NCI-H2081 (cell line): ENCODE measurements around the gene TTC33.
"Not testable (repeated sequence)": the region's sequence is repeated elsewhere in the genome, so short reads cannot be mapped to it uniquely, and the experiment has no call there.

Experiments used
- DNase-seq, 2 experiments: peaks; one replicate each; lab custom pipeline; 2025; lab: John Stamatoyannopoulos, UW

Gene TTC33

DNA sequence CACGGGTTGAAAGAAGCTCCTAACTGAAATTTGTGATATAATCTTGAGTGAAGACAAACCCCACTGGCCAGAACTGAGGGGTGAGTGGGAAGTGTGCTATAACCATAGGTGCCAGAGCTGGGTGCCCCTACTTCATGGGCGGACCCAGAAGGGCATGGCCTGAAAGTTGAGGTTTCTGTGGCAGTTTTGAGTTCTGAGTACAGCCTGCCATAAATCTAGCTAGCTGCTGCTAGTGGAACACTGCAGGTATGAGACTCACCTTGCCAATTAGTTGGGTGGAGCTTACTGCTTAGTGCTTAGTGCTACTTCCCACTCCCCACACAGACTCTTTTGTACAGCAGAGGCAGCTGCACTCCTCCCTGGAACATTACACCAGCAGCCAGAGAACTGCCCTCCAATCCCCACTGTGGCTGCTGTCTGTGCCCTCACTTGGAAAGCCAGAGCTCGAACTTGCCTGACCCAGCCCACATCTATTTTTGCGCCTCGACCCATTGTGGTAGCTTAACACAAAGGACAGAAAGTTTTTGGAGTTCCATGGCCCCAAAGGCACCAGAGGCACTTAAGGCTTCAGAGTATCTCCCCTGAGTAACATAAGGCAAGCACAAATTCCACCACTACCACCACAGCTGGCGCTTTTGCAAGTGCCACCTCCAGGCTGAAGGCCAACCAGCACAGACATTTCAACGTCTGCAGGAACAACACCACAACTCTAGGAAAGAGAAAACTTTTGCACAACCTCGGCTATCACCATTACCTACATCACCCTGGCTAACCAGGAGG lies 103.1 kb downstream of the TTC33 start:
- peak in 1 of 2 experiments; percentile 18 for DNase-seq

DNA sequence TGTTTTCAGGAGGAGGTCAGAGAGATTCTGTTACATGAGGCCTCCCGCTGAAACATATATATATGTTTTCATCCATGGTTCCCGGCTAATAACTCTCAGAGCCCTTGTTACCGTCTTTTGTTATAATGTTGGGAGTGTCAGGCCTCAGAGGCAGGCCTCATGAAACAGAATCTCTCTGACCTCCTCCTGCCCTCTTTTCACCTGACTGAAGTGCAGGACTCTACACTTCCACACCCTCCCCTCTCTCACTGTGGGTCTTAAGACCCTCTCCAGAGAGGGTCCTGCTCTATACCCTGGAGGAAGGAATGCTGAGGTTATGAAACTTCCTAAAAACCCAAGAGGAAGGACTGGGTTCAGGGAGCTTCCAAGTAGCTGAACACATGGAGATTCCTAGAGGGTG lies 104.6 kb downstream of the TTC33 start:
- DNase-seq = no peak

DNA sequence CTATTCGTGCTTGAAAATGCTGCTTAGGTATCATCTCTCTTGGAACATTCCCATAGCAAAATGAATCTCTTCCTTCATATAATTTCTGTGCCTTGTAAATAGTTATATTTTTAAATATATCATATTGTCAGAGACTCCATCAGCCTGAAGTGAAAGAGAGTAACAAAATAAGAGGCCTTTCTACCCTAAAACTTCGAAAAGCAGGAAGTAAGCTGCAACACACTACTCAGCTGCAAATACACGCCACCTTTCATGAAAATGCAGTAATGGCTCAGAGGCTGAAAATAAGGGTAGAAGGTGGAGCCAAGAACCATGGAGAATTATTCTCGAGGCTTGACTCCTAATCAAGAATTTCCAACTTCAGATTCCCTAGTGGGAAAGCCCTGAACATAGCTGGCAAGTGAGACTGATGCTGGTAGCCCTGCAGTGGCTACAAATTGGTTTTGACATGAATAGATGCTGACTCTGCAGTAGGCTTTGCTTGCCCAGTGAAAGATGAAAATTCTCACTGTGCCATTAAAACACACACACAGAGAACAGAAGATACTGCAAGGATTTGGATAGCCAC lies 106.2 kb downstream of the TTC33 start:
- DNase-seq = no peak

DNA sequence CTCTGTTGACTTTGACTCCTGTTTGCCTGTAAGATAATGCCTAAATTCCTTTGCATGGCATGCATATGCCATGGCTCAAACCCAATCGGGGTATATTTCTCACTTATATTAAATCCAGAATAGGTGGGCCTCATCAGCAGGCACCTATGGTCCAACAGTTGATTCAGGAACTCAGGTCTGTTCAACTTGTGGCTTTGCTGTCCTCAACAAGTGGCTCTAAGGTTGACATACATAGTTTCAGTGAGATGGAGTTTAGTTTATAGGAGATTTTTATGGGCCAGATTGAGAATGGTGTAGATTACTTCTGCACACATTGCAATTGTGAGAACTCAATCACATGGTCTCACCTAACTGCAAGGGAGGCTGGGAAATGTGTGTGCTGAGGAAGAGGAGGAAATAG lies 107.6 kb downstream of the TTC33 start:
- DNase-seq = no peak

DNA sequence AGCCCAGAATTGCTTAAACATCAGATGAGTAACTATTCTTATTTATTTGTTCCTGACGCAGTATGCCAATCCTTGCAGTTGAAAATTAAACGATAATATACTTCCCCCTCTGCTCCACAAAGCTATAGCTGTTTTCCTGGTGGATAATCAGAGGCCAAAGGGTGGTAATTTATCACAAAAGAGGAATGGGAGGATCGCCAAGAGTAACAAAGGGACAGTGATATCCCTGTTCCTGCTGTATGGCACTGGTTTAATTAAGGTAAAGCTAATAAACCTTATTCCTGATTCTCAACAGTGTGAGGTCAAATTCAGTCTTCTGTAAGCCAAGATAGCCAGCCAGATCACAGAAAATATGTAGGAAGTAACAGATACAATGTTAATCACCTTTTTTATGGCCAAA lies 109.5 kb downstream of the TTC33 start:
- DNase-seq = no peak

DNA sequence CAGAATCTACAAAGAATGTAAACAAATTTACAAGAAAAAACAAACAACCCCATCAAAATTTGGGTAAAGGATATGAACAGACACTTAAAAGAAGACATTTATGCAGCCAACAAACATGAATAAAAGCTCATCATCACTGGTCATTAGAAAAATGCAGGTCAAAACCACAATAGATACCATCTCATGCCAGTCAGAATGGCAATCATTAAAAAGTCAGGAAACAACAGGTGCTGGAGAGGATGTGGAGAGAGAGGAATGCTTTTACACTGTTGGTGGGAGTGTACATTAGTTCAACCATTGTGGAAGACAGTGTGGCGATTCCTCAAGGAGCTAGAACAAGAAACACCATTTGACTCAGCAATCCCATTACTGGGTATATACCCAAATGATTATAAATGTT lies 116.2 kb downstream of the TTC33 start:
- not testable (repeated sequence) for DNase-seq

DNA sequence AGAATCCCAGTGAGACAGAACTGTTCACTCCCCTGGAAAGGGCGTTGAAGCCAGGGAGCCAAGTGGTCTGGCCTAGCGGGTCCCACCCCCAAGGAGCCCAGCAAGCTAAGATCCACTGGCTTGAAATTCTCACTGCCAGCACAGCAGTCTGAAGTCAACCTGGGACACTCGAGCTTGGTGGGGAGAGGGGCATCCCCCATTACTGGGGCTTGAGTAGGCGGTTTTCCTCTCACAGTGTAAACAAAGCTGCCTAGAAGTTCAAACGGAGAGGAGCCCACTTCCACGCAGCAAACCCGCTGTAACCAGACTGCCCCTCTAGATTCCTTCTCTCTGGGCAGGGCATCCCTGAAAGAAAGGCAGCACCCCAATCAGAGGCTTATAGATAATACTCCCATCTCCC lies 121.2 kb downstream of the TTC33 start:
- DNase-seq = no peak

DNA sequence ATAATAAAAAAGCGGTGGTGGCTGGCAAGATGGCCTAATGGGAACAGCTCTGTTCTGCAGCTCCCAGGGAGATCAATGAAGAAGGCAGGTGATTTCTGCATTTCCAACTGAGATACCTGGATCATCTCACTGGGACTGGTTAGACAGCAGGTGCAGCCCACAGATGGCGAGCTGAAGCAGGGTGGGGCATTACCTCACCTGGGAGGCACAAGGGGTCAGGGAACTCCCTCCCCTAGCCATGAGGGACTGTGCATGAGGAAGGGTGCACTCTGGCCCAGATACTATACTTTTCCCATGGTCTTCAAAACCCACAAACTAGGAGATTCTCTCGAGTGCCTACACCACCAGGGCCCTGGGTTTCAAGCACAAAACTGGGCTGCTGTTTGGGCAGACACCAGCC lies 121.6 kb downstream of the TTC33 start:
- DNase-seq = no peak

DNA sequence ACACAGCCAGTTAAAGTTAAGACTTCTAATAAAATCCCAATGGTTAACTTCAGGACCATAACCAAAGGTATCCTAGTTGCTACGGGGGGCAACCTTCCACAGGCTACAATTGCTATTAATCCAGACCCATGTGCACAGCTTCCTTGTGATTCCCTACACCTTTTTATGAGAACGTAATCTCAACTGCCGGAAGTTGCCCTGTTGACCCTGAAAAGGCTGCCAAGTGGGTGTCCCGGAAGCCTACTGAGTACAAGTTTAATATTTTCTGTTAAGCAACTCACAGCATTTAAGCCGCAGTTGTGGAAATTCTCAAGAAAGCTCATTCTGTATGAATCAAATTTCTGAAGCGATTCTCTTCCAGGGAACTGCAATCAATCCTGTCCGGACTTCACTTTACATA lies 124.5 kb downstream of the TTC33 start:
- DNase-seq = no peak

DNA sequence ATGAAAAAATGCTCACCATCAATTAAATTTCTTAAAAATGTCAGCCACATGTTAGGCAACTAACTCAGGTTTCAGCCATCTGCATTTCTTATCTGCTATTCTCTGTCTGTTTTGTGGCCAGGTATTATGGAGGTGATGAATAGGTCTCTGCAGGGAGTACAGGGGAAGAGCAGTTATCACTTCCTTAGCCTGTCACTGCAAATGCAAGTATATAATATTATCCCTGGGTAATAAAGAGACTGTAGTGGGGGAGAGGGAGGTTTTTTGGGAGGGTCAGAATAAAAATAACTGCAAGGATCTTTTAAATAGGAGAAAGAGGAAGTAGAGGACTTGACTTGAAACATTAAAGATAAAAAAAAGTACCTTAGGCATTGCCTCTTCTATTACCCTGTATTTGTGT lies 125.6 kb downstream of the TTC33 start:
- DNase-seq = no peak

DNA sequence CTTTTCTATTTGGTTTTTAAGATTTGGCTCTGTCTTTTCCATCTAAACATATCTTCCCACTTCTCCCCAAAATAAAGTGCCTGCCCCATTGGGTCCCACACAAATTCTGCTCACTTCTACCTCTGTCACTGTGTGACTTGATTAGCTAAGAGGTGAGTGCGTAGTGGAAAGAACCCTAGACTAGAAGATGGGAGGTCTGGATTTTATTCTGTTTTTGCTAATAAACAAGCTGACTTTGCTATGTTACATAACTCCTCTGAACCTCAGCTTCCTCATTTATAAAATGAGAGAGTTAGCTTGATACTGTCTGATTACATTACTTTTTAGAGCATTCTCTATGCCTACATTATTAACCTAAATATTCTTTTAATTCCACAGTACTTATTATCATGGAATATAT lies 127.4 kb downstream of the TTC33 start:
- no peak for DNase-seq

DNA sequence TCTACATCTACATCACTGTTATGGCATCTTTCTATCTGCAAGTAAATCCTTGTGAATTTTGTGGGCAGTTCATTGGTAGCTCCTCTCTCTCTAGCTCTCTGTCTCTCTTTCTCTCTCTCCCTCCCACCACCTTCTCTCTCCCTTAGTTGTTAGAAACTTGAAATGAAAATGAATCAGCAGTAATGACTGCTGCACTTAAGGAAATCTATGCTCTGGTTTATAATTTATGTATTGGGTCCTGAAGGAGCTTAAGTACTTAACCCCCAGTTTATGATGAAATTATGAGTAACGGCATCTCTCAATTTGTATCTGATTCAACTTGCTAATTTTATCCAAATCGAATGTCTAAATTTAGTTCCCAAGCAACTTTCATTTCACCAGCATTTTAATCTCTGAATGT lies 128.1 kb downstream of the TTC33 start:
- no peak for DNase-seq

DNA sequence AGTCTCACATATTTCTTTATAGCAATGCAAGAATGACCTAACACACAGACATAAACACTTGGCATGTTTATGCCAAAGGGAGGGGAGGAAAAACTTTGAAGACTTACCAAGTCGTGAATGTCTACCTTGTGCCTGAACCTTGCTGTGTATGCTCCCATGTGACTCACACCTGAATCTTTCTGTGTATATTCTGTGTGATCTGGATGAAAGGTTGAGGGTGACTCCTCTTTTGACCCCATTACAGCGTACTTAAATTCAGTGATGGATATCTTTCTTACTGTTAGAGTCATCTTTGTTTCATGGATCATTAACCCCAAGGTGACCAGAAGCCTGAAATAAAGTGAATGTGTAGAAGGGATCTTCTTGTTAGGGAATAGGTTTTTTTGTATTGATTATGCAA lies 129.0 kb downstream of the TTC33 start:
- DNase-seq = no peak

DNA sequence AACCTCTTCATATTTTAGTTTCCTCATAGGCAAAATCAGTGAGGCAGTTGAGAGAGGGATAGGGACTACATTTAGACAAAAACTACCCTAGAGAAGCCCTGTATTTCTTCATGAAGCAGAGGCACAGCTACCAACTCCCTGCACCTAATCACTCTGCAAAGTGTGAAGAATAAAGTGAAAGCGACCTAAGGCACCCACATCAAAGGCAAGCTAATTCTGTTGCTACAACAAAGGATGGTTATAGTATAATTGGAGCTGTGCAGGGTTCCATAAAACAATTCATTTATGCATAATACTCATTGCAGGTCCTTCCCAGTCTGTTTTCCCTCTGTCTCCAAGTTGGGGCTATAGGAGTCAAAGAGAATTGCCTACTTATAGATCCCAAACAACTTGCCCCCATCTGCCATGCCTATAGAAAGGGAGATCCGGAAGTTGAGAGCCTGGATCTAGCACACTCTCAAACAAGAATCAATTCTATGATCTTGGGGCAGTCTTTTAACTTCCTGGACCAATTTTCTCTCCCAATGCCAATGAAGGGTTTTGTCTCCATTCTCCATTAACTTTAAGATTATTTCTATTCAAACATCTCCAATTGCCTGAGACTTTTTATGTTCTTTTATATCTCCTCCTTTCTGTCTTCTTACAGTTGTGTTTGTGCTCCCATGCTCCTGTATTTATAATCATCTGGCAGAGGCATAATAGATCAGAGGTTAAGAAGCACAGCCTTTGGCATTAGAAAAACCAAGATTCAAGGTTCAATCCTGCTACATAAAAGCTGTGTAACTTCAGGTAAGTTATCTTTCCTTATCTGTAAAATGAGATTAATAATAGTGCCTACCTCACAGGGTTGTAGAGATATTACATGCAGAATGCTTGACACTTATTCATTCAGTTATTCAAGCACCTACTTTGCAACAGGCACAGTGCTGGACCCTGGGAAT lies 132.0 kb downstream of the TTC33 start:
- DNase-seq = no peak

DNA sequence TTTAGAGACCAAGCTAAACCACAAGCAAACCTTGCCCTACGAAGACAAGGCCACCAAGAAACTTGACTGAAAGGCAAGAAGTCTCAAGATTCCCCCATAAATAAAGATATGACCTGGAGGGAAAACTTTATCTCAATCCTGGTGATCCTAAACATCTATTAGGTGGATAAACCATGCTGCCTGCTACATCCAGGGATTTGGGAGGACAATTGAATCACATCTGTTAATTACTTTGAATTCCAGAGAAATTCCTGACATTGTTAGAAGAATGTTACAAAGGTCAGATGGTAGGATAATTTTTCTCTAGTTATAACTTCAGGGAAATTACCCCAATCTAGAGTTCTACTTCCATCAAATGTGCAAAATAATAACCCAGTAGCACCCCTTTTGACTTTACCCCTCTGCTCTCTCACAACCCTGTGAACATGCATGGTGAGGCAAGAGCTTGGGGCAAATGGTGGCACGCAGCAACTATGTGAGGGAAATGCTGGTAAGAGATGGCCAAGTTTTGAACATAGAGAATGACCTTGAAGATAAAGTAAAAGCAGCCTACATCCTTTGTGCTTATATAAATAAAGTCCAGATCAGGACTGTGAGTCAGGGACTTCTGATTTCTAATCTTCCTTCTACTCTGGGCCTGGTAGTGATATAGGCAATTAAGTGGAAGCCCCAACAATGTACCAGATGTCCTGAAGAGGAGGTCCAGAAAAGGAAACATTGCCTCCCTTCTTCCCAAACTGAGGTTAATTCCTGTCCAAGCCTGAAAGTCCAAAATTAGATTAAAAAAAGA lies 133.1 kb downstream of the TTC33 start:
- DNase-seq = no peak

DNA sequence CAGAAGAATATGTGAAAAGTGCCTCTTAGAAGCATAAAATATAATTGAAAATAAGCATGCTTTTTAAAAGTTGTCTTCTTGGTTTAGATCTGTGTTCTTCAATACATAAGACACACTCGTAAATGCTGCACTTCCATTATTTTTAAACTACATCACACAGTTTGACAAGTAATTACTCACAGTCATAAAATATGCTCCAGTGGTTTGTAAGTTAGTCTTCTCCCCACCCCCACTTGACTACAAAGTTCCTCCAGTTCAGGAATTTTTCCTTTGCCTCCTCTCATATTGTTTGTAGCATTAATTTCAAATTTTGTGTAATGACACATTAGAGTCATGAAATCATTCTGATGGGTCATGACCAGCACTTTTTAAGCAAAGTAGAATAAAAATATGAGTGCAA lies 136.3 kb downstream of the TTC33 start:
- no peak for DNase-seq

DNA sequence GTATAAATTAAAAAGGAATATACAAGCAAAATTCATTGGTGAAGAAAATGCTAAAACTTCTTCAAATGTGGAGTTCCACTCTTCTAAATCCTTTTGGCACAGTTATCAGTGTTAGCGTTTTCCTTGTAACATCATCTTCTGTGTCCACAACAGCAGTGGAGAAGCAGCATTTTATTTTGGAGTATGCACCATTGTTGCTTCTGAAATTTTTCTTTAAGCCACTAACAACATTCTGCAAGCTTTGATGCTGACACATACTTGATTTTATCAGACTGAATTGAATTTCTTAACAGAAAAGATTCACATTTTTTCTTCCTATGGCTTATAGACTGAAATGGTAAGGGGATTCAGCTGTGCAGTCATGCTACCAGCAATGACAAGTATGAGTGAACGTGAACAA lies 136.8 kb downstream of the TTC33 start:
- DNase-seq = no peak

DNA sequence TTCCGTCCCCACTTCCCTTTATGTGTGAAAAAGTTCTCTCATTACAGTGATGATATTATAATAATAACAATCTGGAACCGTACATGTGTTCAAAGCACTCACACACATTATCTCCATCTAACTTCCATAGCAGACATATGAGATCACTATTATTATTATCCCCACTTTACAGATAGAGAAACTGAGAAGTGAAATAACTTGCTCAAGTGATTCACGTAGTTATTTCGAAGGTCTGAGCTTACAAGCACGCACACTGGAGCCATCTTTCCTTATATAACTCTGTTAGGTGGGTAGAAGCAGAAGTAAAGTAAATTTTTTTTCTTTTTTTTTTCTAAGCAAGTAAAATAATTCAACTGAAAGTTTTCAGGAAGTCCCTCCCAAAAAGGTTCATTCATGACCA lies 139.0 kb downstream of the TTC33 start:
- no peak for DNase-seq

DNA sequence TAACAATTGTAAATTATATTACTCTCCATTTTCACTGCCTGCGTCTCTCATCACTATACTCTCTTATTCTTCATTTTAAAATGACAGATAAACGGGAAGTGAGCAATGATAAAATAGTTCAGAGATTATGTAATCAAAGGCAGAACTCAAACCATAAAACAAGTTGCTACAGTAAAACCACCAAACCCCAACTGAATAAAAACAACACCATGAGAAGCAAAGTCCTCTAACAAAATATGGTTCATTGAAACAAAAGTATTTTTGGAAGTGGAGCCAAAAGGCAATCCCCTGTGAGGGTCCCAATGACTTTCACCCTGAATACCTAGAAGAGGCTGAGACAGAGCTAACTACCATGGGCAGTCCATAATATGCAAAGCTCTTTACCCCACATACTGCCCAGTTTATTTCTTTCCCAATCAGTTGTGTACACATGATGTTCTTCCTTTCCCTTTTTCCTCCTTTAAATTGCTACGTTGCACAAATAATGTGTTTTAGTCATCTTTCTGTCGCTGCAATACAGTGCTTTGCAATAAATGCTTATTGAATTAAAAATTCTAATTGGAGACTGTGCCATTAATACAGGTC lies 140.1 kb downstream of the TTC33 start:
- DNase-seq = no peak

DNA sequence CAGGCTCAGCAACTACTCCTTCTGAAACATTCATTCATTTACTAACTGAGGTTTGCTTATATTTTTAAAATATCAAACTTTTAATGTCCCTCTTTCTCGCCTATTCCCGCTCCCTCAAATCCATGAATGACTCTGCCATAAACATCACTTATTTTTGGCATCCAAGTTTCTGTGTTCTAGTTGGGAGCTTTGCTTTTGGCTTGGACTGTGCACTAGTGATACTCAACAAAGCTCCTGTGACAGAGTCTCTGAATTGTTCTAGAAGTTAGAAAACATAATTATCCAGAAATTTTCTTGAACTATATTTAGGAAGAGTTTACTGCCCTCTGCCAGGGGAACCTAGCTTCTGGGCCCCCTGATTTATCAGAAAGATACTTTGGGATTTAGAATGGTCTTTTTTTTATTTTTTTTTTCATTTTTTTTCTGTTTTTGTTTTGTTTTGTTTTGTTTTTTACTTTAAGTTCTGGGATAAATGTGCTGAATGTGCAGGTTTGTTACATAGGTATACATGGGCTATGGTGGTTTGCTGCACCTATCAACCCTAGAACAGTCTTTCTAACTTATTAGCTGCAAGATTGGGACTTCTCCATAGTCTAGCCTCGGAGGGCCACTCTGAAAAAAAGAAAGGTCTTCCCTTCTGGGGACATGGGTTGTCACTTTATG lies 140.7 kb downstream of the TTC33 start:
- DNase-seq = no peak

DNA sequence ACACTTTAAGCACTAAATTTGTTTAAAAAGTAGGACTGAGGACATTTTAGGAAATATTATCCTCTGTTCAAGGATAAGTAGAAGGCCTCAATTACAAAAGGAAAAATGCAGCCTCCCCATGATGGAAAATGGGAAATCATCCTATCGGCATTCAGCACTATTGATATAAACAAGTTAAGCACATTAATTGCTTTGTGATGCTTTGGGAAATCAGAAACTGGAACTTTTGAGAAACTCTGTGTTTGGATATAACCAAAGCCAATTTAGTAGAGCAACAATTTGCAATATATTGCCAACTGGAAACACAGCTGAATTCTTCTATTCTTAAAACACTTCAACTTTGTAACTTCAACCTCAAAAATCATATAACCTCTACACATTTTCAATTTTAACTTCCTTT lies 141.3 kb downstream of the TTC33 start:
- DNase-seq = no peak
